Type B pancreatic cell (in vitro differentiated cells): ENCODE measurements around the gene RABL2B. TPM values are rescaled to one million over a fixed set of nuclear protein-coding genes. Genes with fewer than 3 reads are reported as not detected.

Source experiments
- DNase-seq: peaks from one replicate; pipeline ENCODE4 v3.0.0; 2021; ENCODE audit warnings: mixed read lengths; ENCODE audit not compliant: unreplicated experiment; ENCODE audit errors: extremely low spot score
- H3K27ac Mint-ChIP-seq: 2 replicates; pipeline ENCODE4 v1.8.0; 2021; ENCODE audit warnings: mild to moderate bottlenecking, mixed read lengths
- H3K27me3 Mint-ChIP-seq: 2 replicates; pipeline ENCODE4 v1.8.0; 2021; ENCODE audit warnings: mixed read lengths
- H3K36me3 Mint-ChIP-seq: 2 replicates; pipeline ENCODE4 v1.8.0; 2021; ENCODE audit warnings: mixed read lengths
- H3K4me1 Mint-ChIP-seq: one replicate; pipeline ENCODE4 v1.8.0; 2021; ENCODE audit warnings: mixed read lengths; ENCODE audit not compliant: unreplicated experiment
- H3K4me3 Mint-ChIP-seq: 2 replicates; pipeline ENCODE4 v1.8.0; 2021; ENCODE audit warnings: mild to moderate bottlenecking, mixed read lengths
- H3K9me3 Mint-ChIP-seq: 2 replicates; pipeline ENCODE4 v1.8.0; 2021; ENCODE audit warnings: mixed read lengths
- total RNA-seq: library from RNA; stranded (reverse); gene quantifications from 2 replicates; pipeline ENCODE4 v1.2.1, GENCODE V29; 2021; ENCODE audit warnings: low replicate concordance
- TF ChIP-seq, protein P1 (sequence below): fragments of 200-600 bp; sonication (generic); conservative IDR thresholded peaks from 2 replicates; pipeline ENCODE4 v1.5.0; 2021; ENCODE audit warnings: antibody characterized with exemption, mild to moderate bottlenecking

Gene RABL2B
- total RNA-seq, 1 donor from 2014 or later = 60.4 TPM

DNA sequence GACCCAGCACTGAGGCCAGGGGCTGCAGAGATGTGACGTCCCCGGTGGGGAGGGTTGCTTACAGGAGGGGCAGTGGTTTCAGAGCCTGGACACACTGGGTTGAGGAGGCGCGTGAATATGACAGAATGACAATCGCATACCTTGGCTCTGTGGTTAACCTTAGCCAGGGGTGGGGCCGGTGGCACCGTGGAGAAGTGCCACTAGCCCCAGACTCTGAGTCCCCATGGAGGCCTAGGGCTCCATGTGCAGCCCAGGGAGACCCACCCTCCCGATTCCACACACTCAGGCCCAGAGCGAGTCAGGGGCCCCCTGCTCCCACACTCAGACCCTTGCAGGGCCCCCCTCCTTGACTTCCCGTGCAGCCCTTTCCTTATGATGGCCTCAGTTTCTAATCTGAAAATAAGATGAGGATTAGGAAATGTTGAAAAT is 49.1 kb downstream of the RABL2B start:
- no peak overlapping the region for H3K4me3 Mint-ChIP-seq
- DNase-seq = peak; percentile 63
- H3K9me3 Mint-ChIP-seq = no peaks in the 10 kb centered on the region
- no peak overlapping the region for H3K27ac Mint-ChIP-seq
- peaks cover 9% of the 10 kb centered on the region for H3K4me1 Mint-ChIP-seq
- peaks cover 20% of the 10 kb centered on the region for H3K27me3 Mint-ChIP-seq
- no peaks in the 10 kb centered on the region for H3K36me3 Mint-ChIP-seq
- TF ChIP-seq, protein P1, sequence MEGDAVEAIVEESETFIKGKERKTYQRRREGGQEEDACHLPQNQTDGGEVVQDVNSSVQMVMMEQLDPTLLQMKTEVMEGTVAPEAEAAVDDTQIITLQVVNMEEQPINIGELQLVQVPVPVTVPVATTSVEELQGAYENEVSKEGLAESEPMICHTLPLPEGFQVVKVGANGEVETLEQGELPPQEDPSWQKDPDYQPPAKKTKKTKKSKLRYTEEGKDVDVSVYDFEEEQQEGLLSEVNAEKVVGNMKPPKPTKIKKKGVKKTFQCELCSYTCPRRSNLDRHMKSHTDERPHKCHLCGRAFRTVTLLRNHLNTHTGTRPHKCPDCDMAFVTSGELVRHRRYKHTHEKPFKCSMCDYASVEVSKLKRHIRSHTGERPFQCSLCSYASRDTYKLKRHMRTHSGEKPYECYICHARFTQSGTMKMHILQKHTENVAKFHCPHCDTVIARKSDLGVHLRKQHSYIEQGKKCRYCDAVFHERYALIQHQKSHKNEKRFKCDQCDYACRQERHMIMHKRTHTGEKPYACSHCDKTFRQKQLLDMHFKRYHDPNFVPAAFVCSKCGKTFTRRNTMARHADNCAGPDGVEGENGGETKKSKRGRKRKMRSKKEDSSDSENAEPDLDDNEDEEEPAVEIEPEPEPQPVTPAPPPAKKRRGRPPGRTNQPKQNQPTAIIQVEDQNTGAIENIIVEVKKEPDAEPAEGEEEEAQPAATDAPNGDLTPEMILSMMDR = no peak

DNA sequence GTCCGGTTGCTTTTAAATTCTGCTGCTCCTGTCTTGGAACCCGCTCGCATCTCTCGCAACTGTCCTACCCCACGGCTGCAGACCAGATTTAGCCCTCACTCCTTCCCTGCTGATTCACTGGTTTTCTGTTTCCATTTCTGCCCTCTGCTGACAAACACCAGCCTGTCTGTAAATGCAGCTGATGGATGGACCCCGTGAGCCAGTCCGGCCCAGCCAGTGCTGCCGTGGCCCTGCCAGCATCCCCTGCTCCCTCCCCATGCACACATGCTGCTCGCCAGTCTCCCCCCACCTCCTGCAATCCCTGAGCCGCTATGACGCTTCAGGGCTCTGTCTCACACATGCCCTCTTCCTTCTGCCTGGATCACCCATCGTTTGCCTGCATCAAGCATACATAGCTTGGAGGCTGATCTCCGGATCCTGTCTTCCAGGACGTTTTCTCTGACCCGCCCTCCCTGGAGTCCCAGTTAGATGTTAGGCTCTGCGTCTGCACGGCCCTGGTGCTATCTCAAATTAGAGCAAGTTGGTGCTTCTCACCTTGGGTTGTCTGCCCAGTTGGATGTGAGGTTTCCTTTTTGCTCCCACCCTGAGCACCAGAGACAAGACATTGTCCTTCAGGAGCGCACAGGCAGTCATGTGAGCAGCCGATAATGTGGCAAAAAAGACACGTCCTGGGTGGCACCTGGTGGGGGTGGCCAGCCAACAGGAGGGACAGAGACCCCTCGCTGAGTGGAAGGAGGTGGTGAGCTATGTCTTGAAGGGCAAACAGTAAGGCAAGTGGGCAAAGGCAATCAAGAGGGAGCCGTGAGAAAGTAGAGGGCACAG is 49.7 kb downstream of the RABL2B start:
- Mint-ChIP-seq H3K27ac (no peak overlapping the region), H3K27me3 (peaks cover 17% of the 10 kb centered on the region), H3K36me3 (no peaks in the 10 kb centered on the region), H3K4me3 (no peak overlapping the region), H3K4me1 (peaks cover 9% of the 10 kb centered on the region), H3K9me3 (no peaks in the 10 kb centered on the region)
- peak; percentile 65 for DNase-seq
- TF ChIP-seq, protein P1 = no peak

DNA sequence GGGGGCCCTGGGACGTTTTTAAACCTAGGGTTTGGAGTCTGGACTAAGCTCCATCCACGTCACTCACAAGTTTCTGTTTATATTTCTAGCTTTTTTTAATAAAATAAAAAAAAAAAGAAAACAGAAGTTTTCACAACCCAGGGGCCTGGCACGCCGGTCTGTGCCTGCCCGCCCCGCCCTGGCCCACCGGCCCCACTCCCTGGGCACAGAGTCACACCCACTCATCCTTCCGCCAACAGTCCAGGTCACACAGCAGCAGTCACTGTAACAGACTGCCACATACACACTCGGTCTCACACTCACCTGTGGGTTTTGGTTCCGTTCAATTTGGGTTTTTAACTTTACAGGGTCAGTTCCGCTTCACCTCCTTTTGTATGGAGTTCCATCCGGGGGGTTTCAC is 50.8 kb downstream of the RABL2B start:
- peaks cover 9% of the 10 kb centered on the region for H3K4me1 Mint-ChIP-seq
- TF ChIP-seq, protein P1 = no peak
- H3K9me3 Mint-ChIP-seq = no peaks in the 10 kb centered on the region
- no peaks in the 10 kb centered on the region for H3K36me3 Mint-ChIP-seq
- H3K27me3 Mint-ChIP-seq = peaks cover 14% of the 10 kb centered on the region
- no peak overlapping the region for H3K4me3 Mint-ChIP-seq
- DNase-seq = peak; percentile 32
- no peak overlapping the region for H3K27ac Mint-ChIP-seq

DNA sequence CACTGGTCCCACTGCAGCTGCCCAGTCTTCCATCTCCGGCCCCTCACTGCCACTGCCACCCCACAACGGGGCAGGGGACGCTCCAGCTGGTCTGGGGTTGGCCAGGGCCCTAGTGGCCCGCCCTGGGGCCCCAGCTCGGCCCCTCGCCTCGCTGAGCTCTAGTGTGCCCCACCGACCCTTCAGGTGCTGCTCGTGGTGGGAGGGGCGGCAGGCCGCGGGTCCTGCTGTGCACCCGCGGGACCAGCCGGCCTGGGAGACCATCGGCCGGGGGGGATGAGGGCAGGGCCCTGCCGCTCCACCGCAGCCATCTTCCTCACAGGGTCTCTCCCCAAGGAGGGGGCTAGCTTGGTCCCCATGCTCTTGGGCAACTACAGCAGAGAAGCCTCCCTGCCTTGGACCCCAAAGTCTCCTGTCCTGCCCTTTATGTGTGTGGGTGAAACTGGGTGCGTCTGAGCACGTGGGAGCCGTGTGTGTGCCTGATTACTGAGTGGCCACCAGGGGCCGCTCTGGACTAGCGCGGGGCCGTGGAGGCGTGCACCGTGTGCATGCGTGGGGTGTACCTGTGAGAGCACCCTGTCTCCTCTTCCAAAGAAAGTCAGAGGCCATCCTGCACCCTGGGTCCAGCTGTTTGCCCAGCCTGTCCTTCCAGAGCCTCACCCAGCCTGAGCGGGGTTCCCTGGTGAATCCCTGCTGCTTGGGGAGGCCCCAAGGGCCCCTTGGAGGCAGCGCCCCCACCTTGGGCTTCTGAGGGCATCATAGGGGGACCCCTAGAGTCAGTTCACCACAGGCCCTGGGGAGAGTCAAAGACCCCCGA is 51.4 kb downstream of the RABL2B start:
- no peaks in the 10 kb centered on the region for H3K9me3 Mint-ChIP-seq
- H3K36me3 Mint-ChIP-seq = peaks cover 4% of the 10 kb centered on the region
- TF ChIP-seq, protein P1 = peak; percentile 77
- H3K4me1 Mint-ChIP-seq = peaks cover 9% of the 10 kb centered on the region
- H3K27ac Mint-ChIP-seq = no peak overlapping the region
- peak; percentile 65 for DNase-seq
- H3K4me3 Mint-ChIP-seq = no peak overlapping the region
- peaks cover 10% of the 10 kb centered on the region for H3K27me3 Mint-ChIP-seq

DNA sequence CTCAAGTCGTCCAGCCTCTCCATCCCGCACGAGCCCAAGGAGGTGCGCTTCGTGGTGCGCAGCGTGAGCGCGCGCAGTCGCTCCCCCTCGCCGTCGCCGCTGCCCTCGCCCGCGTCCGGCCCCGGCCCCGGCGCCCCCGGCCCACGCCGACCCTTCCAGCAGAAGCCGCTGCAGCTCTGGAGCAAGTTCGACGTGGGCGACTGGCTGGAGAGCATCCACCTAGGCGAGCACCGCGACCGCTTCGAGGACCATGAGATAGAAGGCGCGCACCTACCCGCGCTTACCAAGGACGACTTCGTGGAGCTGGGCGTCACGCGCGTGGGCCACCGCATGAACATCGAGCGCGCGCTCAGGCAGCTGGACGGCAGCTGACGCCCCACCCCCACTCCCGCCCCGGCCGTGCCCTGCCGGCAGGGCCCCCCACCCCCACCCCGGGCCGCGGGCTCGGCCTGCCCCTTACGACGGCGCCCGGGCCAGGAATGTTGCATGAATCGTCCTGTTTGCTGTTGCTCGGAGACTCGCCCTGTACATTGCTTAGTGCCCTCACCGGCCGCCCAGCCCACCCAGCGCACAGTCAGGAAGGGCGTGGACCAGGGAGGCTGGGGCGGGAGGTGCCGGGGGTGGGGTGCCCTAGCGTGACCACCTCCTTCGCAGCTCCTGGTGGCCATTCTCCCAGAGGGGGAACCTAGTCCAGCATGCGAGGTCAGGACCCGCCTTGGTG is 52.3 kb downstream of the RABL2B start:
- Mint-ChIP-seq H3K27ac (no peak overlapping the region), H3K4me3 (no peak overlapping the region), H3K36me3 (peaks cover 5% of the 10 kb centered on the region), H3K9me3 (no peaks in the 10 kb centered on the region), H3K4me1 (peaks cover 9% of the 10 kb centered on the region), H3K27me3 (peaks cover under 1% of the 10 kb centered on the region)
- DNase-seq = peak; percentile 58
- TF ChIP-seq, protein P1 = no peak
